Esophagus (tissue), 2 donors: ENCODE measurements around the gene GJA3. TPM values are rescaled to one million over a fixed set of nuclear protein-coding genes. Genes with fewer than 3 reads are reported as not detected.
A peak's percentile ranks its signal among the peaks of the same experiment; 100 is the strongest.

Experiments
- H3K27ac ChIP-seq, 2 donors: one replicate each; pipeline ENCODE4 v1.5.1; 2013; ENCODE audit warnings: low read depth in 2 of 2, mild to moderate bottlenecking in 2 of 2, inconsistent platforms in 1 of 2, low read length in 1 of 2, moderate library complexity in 1 of 2
- H3K27me3 ChIP-seq, 2 donors: one replicate each; pipeline ENCODE4 v1.6.1; 2013; ENCODE audit warnings: low read length in 2 of 2, control low read depth in 1 of 2, mild to moderate bottlenecking in 1 of 2; ENCODE audit not compliant: insufficient read depth in 2 of 2, control insufficient read depth in 1 of 2
- H3K36me3 ChIP-seq, 2 donors: one replicate each; pipeline ENCODE4 v1.6.1; 2013; ENCODE audit warnings: low read length in 1 of 2; ENCODE audit not compliant: control insufficient read depth in 2 of 2, insufficient read depth in 2 of 2
- H3K4me1 ChIP-seq, 2 donors: one replicate each; pipeline ENCODE4 v1.6.1; 2013; ENCODE audit warnings: low read length in 1 of 2; ENCODE audit not compliant: control insufficient read depth in 2 of 2, insufficient read depth in 2 of 2
- H3K4me3 ChIP-seq, 2 donors: one replicate each; pipeline ENCODE4 v1.5.1; 2013; ENCODE audit warnings: low read length in 2 of 2, mild to moderate bottlenecking in 2 of 2, low read depth in 1 of 2, moderate library complexity in 1 of 2
- H3K9me3 ChIP-seq, 2 donors: one replicate each; pipeline ENCODE4 v1.6.1; 2013; ENCODE audit warnings: mild to moderate bottlenecking in 2 of 2, low read depth in 1 of 2, low read length in 1 of 2, moderate library complexity in 1 of 2; ENCODE audit not compliant: control insufficient read depth in 2 of 2, insufficient read depth in 1 of 2
- WGBS, 2 donors: extraction: QIAGEN DNeasy Blood & Tissue Kit; methylation state at CpG; one replicate each; pipeline ENCODE4 v1.1.7; 2013; 5-methylcytosine and 5-hydroxymethylcytosine counted together
- polyA plus RNA-seq, 2 donors: library from polyadenylated mRNA; stranded (reverse); fragments of 200-250 nt; gene quantifications; one replicate each; pipeline ENCODE4 v1.2.3, GENCODE V29; 2013
- donor health status: healthy with polysubstance abuse.
- donor health status: Bipolar disorder and iron deficiency.

The GJA3 gene
- polyA plus RNA-seq: under 1 TPM; 0.22 to 0.75 TPM

GRCh38 chr13:20160306-20161274, at the start of gene GJA3:
GJA3 (minus strand) TSS chr13:20161052; CDS start chr13:20143288, 17,764 bp downstream.
- peaks cover 0 to 3% of the 10 kb centered on the region in 2 donors for H3K9me3 ChIP-seq
- H3K4me1 ChIP-seq: peaks cover 2 to 8% of the 10 kb centered on the region in 2 donors
- H3K27ac ChIP-seq: no peak within 1 kb of the TSS
- WGBS, 2 donors: 1% methylated on average over 93 of the region's 93 CpGs
- peaks cover 0 to 6% of the 10 kb centered on the region in 2 donors for H3K27me3 ChIP-seq
- no peaks in the 10 kb centered on the region for H3K36me3 ChIP-seq
- peak within 1 kb of the TSS; percentile 37 to 51 for H3K4me3 ChIP-seq

DNA sequence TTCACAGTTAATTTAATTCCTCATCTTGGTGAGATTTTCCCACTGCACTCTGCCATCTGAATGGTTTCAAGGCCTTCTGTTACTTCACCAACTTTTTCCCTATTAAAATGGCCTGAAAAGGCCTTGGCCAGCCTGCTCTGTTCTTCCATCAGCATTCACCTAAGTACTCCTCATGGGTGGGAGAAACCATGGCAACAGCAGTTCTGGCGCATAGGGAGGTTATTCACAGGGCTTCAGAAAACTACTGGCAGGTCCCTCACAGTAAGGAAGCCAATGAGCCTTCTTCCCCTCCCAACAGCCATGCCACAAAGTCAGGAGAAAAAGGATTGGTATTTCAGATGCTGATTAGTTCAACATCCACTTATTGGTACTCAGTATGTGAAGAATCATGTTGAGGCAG, 49.1 kb upstream of the GJA3 start:
- WGBS, 2 donors: 87% methylated on average over 1 of the region's 1 CpG
- Histone ChIP-seq H3K4me3 (no peak overlapping the region), H3K27me3 (no peaks in the 10 kb centered on the region), H3K9me3 (no peaks in the 10 kb centered on the region), H3K4me1 (no peaks in the 10 kb centered on the region), H3K27ac (no peak overlapping the region), H3K36me3 (no peaks in the 10 kb centered on the region)

- Histone ChIP-seq H3K27ac (no peak overlapping the region), H3K4me3 (no peak overlapping the region), H3K4me1 (no peaks in the 10 kb centered on the region), H3K27me3 (no peaks in the 10 kb centered on the region), H3K9me3 (no peaks in the 10 kb centered on the region), H3K36me3 (no peaks in the 10 kb centered on the region)
- 73 to 74% methylated on average over 16 of the region's 16 CpGs for WGBS, 2 donors
These were observed 45.9 kb upstream of the GJA3 start for GRCh38 chr13:20206698-20207235.

- Histone ChIP-seq H3K4me1 (no peaks in the 10 kb centered on the region), H3K27me3 (no peaks in the 10 kb centered on the region), H3K4me3 (no peak overlapping the region), H3K36me3 (no peaks in the 10 kb centered on the region), H3K27ac (no peak overlapping the region), H3K9me3 (no peaks in the 10 kb centered on the region)
- 80 to 82% methylated on average over 11 of the region's 11 CpGs for WGBS, 2 donors
These were observed 45.3 kb upstream of the GJA3 start for GRCh38 chr13:20206065-20206697.

- H3K4me1 ChIP-seq: no peaks in the 10 kb centered on the region
- 71 to 80% methylated on average over 1 of the region's 1 CpG for WGBS, 2 donors
- H3K27me3 ChIP-seq: peaks cover 0 to 2% of the 10 kb centered on the region in 2 donors
- no peaks in the 10 kb centered on the region for H3K36me3 ChIP-seq
- H3K4me3 ChIP-seq: no peak overlapping the region
- H3K27ac ChIP-seq: no peak overlapping the region
- H3K9me3 ChIP-seq: no peaks in the 10 kb centered on the region
These were observed 37.9 kb upstream of the GJA3 start for GRCh38 chr13:20198781-20199180.

GRCh38 chr13:20197361-20197834, 36.5 kb upstream of the GJA3 start:
- Histone ChIP-seq H3K27ac (no peak overlapping the region), H3K9me3 (no peaks in the 10 kb centered on the region), H3K36me3 (no peaks in the 10 kb centered on the region), H3K4me1 (no peaks in the 10 kb centered on the region), H3K4me3 (no peak overlapping the region), H3K27me3 (peaks cover 0 to 2% of the 10 kb centered on the region in 2 donors)
- WGBS, 2 donors: 5 to 8% methylated on average over 5 of the region's 5 CpGs

DNA sequence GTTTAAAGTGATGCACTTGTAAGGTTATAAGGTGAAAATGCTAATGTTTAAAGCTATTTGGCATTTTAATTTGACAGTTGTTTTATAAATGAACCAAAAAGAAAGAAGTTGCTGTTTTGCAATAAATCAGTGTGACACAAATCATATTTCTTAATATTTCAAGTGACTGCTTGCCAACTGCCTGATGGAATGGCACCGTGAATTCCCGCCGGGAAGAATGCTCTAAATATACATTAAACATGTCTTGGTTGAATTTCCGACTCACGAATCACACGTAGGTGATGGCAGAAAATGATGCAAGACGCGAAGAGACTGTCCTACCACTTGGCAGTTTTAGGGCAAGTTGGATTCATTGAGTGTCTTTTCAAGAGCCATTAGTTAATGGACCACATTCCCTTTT, 34.9 kb upstream of the GJA3 start:
- Histone ChIP-seq H3K4me1 (peaks cover 0 to 2% of the 10 kb centered on the region in 2 donors), H3K36me3 (no peaks in the 10 kb centered on the region), H3K27ac (no peak overlapping the region), H3K9me3 (no peaks in the 10 kb centered on the region), H3K27me3 (peaks cover 0 to 2% of the 10 kb centered on the region in 2 donors), H3K4me3 (no peak overlapping the region)
- 47 to 57% methylated on average over 8 of the region's 8 CpGs for WGBS, 2 donors

- Histone ChIP-seq H3K27ac (peak overlapping the region; percentile 81 to 87), H3K36me3 (peaks cover 0 to 6% of the 10 kb centered on the region in 2 donors), H3K9me3 (no peaks in the 10 kb centered on the region), H3K27me3 (peaks cover 0 to 2% of the 10 kb centered on the region in 2 donors), H3K4me3 (peak overlapping the region; percentile 60 to 66), H3K4me1 (peaks cover 0 to 2% of the 10 kb centered on the region in 2 donors)
- WGBS, 2 donors: 6 to 7% methylated on average over 27 of the region's 27 CpGs
These were observed 33.2 kb upstream of the GJA3 start for GRCh38 chr13:20193907-20194631.
